ENCODE measurements around the gene MAPKAP1.

Gene MAPKAP1

DNA sequence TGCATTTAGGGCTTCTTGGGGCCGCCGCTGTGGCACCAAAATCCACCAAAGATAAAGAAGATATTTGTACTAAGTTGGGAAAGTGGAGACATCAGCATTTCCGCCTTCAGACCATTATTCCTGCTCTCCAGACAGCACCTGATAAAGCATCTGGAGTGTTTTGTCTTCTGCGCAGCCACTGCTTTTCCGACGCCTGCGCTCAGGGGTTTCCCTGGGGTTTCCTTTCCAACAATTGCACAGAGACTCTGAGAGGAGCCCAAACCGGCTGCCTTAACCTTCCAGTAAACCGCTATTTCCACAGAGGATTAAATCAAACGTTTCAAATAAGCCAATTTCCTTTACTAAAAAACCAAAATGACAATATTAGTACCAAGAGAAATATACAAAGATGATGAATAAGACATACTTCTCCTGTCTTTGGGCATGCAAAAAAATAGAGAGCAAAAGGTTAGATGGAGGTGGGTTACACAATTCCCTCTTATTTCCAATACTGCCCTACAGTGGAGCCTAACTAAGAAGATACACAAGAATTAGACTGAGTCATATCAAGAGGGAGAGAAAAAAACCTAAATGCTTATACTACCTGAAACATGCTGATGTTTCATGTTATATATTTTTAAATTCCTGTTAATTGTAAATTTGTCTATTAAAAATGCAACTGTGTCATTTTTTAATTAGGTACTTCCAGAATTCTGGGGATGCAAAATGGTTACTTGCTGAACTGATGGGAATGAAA lies 98.4 kb downstream of the MAPKAP1 start:
- Histone ChIP-seq H3K27me3 (ENCODE audit: control insufficient read depth, insufficient read depth, low read length) (no peaks in the 10 kb centered on the region), H2AFZ (no peak overlapping the region), H3K36me3 (ENCODE audit: control insufficient read depth, insufficient read depth, low read length) (no peaks in the 10 kb centered on the region), H3K4me2 (ENCODE audit: low read length) (peak overlapping the region; percentile 32), H3K4me3 (ENCODE audit: low read depth, low read length) (no peak overlapping the region), H3K79me2 (peaks cover 5% of the 10 kb centered on the region), H3K27ac (no peak overlapping the region), H3K9me3 (ENCODE audit: control insufficient read depth, low read length) (no peaks in the 10 kb centered on the region), H3K4me1 (no peaks in the 10 kb centered on the region), H3K9ac (no peak overlapping the region)
- TF ChIP-seq, protein P1, sequence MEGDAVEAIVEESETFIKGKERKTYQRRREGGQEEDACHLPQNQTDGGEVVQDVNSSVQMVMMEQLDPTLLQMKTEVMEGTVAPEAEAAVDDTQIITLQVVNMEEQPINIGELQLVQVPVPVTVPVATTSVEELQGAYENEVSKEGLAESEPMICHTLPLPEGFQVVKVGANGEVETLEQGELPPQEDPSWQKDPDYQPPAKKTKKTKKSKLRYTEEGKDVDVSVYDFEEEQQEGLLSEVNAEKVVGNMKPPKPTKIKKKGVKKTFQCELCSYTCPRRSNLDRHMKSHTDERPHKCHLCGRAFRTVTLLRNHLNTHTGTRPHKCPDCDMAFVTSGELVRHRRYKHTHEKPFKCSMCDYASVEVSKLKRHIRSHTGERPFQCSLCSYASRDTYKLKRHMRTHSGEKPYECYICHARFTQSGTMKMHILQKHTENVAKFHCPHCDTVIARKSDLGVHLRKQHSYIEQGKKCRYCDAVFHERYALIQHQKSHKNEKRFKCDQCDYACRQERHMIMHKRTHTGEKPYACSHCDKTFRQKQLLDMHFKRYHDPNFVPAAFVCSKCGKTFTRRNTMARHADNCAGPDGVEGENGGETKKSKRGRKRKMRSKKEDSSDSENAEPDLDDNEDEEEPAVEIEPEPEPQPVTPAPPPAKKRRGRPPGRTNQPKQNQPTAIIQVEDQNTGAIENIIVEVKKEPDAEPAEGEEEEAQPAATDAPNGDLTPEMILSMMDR (IDR thresholded peaks at IDR 0.05) = no peak

DNA sequence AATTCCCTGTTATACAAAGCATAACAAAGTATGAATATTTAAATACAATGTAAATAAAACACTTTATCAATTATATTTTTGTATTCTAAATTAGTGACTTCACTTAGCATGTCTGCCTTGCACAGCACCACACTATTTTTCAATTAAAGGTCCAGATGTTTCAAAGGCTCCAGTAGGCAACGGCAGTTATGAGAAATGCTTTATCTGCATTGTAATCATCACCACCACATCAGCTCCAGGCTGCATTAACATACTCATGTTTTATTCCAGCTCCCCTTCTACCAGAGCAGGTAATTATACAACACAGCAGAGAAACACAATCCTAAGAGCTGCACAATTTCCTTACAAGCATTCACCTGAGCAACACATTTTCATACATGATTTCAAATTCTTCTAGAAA lies 102.8 kb downstream of the MAPKAP1 start:
- no peak overlapping the region for H3K9ac ChIP-seq
- H2AFZ ChIP-seq = no peak overlapping the region
- TF ChIP-seq, protein P1 (IDR thresholded peaks at IDR 0.05) = no peak
- H3K4me2 ChIP-seq (ENCODE audit: low read length) = no peak overlapping the region
- H3K4me1 ChIP-seq = no peaks in the 10 kb centered on the region
- H3K27me3 ChIP-seq (ENCODE audit: control insufficient read depth, insufficient read depth, low read length) = no peaks in the 10 kb centered on the region
- H3K9me3 ChIP-seq (ENCODE audit: control insufficient read depth, low read length) = no peaks in the 10 kb centered on the region
- H3K36me3 ChIP-seq (ENCODE audit: control insufficient read depth, insufficient read depth, low read length) = no peaks in the 10 kb centered on the region
- H3K27ac ChIP-seq = no peak overlapping the region
- H3K79me2 ChIP-seq = peaks cover 5% of the 10 kb centered on the region
- H3K4me3 ChIP-seq (ENCODE audit: low read depth, low read length) = no peak overlapping the region

DNA sequence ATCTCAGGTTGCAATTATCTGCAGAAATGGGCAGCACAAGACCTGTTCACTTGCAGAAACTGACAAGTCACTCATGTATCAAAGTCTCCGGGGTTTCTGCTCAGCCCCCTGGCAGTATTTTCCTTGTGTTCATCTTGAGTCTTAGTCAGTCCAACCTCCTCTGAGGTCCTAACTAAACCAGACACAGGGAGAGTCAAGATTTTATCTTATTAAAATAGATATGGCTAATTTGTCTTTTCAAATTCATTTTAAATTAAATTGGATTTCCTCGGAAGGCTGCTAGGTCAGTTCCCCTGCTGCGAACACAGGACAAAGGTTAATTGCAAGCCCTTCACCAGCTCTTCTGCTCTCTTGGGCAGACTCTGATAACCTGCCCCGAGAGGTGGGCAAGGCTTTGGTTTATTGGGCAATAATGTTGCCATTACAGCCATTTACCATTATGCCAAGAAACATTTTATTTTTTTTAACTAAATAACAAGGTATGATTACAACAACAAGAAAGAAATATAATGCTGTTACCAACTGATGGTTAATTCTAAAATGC lies 103.5 kb downstream of the MAPKAP1 start:
- Histone ChIP-seq H3K9ac (no peak overlapping the region), H3K4me2 (ENCODE audit: low read length) (no peak overlapping the region), H3K4me1 (no peaks in the 10 kb centered on the region), H3K4me3 (ENCODE audit: low read depth, low read length) (no peak overlapping the region), H3K9me3 (ENCODE audit: control insufficient read depth, low read length) (no peaks in the 10 kb centered on the region), H3K79me2 (peaks cover 5% of the 10 kb centered on the region), H3K36me3 (ENCODE audit: control insufficient read depth, insufficient read depth, low read length) (no peaks in the 10 kb centered on the region), H3K27ac (no peak overlapping the region), H3K27me3 (ENCODE audit: control insufficient read depth, insufficient read depth, low read length) (no peaks in the 10 kb centered on the region), H2AFZ (no peak overlapping the region)
- TF ChIP-seq, protein P1 (IDR thresholded peaks at IDR 0.05) = no peak

DNA sequence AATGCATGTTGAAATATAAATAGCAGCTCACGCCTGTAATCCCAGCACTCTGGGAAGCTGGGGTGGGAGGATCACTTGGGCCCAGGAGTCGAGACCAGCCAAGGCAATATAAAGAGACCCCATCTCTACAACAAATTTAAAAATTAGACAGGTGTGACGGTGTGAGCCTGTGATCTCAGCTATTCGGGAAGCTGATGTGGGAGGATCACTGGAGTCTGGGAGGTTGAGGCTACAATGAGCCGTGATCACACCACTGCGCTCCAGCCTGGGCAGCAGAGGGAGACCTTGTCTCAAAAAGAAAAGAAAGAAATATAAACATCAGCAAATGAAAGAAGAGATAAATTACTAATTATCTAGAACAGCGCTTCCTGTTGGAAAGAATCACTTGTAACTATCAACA lies 105.0 kb downstream of the MAPKAP1 start:
- TF ChIP-seq, protein P1 (IDR thresholded peaks at IDR 0.05) = no peak
- H3K27ac ChIP-seq = no peak overlapping the region
- peaks cover 5% of the 10 kb centered on the region for H3K79me2 ChIP-seq
- H3K36me3 ChIP-seq (ENCODE audit: control insufficient read depth, insufficient read depth, low read length) = no peaks in the 10 kb centered on the region
- no peak overlapping the region for H3K9ac ChIP-seq
- H3K4me2 ChIP-seq (ENCODE audit: low read length) = no peak overlapping the region
- no peaks in the 10 kb centered on the region for H3K9me3 ChIP-seq (ENCODE audit: control insufficient read depth, low read length)
- no peaks in the 10 kb centered on the region for H3K27me3 ChIP-seq (ENCODE audit: control insufficient read depth, insufficient read depth, low read length)
- no peaks in the 10 kb centered on the region for H3K4me1 ChIP-seq
- no peak overlapping the region for H2AFZ ChIP-seq
- H3K4me3 ChIP-seq (ENCODE audit: low read depth, low read length) = no peak overlapping the region

DNA sequence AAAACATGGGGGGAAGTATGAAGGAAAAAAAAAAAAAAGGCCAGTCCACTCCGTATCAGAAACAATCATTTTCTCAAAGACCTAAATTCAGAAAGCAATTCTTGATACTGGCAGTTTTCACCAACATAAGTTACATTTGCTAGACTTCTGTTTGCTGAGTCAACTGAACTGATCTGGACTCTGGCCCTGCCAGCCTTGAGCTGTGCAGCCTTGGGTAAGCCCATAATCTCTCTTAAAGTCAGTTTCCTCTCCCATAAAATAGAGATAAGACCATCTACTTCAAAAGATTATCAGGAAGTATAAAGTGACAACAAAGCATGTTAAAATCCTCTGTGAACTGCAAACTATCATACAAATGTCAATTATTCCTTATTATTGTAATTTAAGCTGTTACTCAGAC lies 106.8 kb downstream of the MAPKAP1 start:
- TF ChIP-seq, protein P1 (IDR thresholded peaks at IDR 0.05) = no peak
- no peaks in the 10 kb centered on the region for H3K79me2 ChIP-seq
- no peak overlapping the region for H3K4me2 ChIP-seq (ENCODE audit: low read length)
- no peak overlapping the region for H3K4me3 ChIP-seq (ENCODE audit: low read depth, low read length)
- no peaks in the 10 kb centered on the region for H3K36me3 ChIP-seq (ENCODE audit: control insufficient read depth, insufficient read depth, low read length)
- no peaks in the 10 kb centered on the region for H3K4me1 ChIP-seq
- H3K27ac ChIP-seq = no peak overlapping the region
- H3K9me3 ChIP-seq (ENCODE audit: control insufficient read depth, low read length) = no peaks in the 10 kb centered on the region
- no peaks in the 10 kb centered on the region for H3K27me3 ChIP-seq (ENCODE audit: control insufficient read depth, insufficient read depth, low read length)
- no peak overlapping the region for H2AFZ ChIP-seq
- H3K9ac ChIP-seq = no peak overlapping the region

All from parathyroid adenoma (tissue), 2 donors.